HG02943 (cell line): Measurements from ENCODE around the gene AUTS2.

ENCODE experiments used
- ATAC-seq: cut with Tn5 transposase; IDR thresholded peaks from one replicate; pipeline ENCODE4 v1.9.1; 2021; ENCODE audit warnings: mild to moderate bottlenecking, low read depth, moderate library complexity; ENCODE audit not compliant: unreplicated experiment

The AUTS2 gene

GRCh38 chr7:69708857-69709256 is 110.6 kb downstream of the AUTS2 start:
- ATAC-seq = no peak

- ATAC-seq = no peak
These were observed 112.6 kb downstream of the AUTS2 start for GRCh38 chr7:69710768-69711438.

- no peak for ATAC-seq
These were observed 116.8 kb downstream of the AUTS2 start for GRCh38 chr7:69714886-69715576.

- ATAC-seq = no peak
These were observed 118.9 kb downstream of the AUTS2 start for GRCh38 chr7:69717221-69717620.

- ATAC-seq = no peak
These were observed 121.4 kb downstream of the AUTS2 start for GRCh38 chr7:69719717-69720116.

GRCh38 chr7:69722843-69723242 is 124.6 kb downstream of the AUTS2 start:
- ATAC-seq = no peak

- no peak for ATAC-seq
These were observed 125.4 kb downstream of the AUTS2 start for GRCh38 chr7:69723663-69724062.

- no peak for ATAC-seq
These were observed 130.0 kb downstream of the AUTS2 start for GRCh38 chr7:69728304-69728703.

GRCh38 chr7:69732203-69732602 is 133.9 kb downstream of the AUTS2 start:
- ATAC-seq = no peak

GRCh38 chr7:69735582-69735981 is 137.3 kb downstream of the AUTS2 start:
- no peak for ATAC-seq

- ATAC-seq = no peak
These were observed 138.0 kb downstream of the AUTS2 start for GRCh38 chr7:69736126-69736810.

- ATAC-seq = peak; percentile 82
These were observed 140.2 kb downstream of the AUTS2 start for GRCh38 chr7:69738396-69738951.

GRCh38 chr7:69739190-69739589 is 140.9 kb downstream of the AUTS2 start:
- peak; percentile 63 for ATAC-seq

- no peak for ATAC-seq
These were observed 141.7 kb downstream of the AUTS2 start for GRCh38 chr7:69739931-69740431.

GRCh38 chr7:69742237-69742636 is 144.0 kb downstream of the AUTS2 start:
- no peak for ATAC-seq

GRCh38 chr7:69743436-69743835 is 145.2 kb downstream of the AUTS2 start:
- ATAC-seq = no peak

GRCh38 chr7:69744026-69744425 is 145.8 kb downstream of the AUTS2 start:
- no peak for ATAC-seq

GRCh38 chr7:69746383-69746782 is 148.1 kb downstream of the AUTS2 start:
- no peak for ATAC-seq

GRCh38 chr7:69747144-69747543 is 148.9 kb downstream of the AUTS2 start:
- no peak for ATAC-seq

GRCh38 chr7:69748530-69748929 is 150.3 kb downstream of the AUTS2 start:
- ATAC-seq = no peak

GRCh38 chr7:69749372-69749979 is 151.2 kb downstream of the AUTS2 start:
- no peak for ATAC-seq
